Endodermal cell (in vitro differentiated cells): ENCODE measurements around the gene MRPS18A. TPM values are rescaled to one million over a fixed set of nuclear protein-coding genes. Genes with fewer than 3 reads are reported as not detected.
"Not testable (repeated sequence)": the region's sequence is repeated elsewhere in the genome, so short reads cannot be mapped to it uniquely, and the experiment has no call there.

Source experiments
- DNase-seq: peaks from one replicate; pipeline ENCODE4 v3.0.0-alpha.2; 2017
- H3K27ac ChIP-seq: 2 replicates; pipeline ENCODE4 v1.5.1; 2013; ENCODE audit warnings: mild to moderate bottlenecking, low read depth, low read length, moderate library complexity
- H3K27me3 ChIP-seq: 2 replicates; pipeline ENCODE4 v1.6.1; 2013; ENCODE audit warnings: mild to moderate bottlenecking, low read length, moderate library complexity; ENCODE audit not compliant: insufficient read depth, control insufficient read depth, poor library complexity, severe bottlenecking
- H3K36me3 ChIP-seq: 2 replicates; pipeline ENCODE4 v1.7.0; 2013; ENCODE audit warnings: mild to moderate bottlenecking, low read length, moderate library complexity; ENCODE audit not compliant: control insufficient read depth, insufficient read depth
- H3K4me1 ChIP-seq: one replicate; pipeline ENCODE4 v1.7.0; 2013; ENCODE audit warnings: low read length; ENCODE audit not compliant: control insufficient read depth, insufficient read depth
- H3K4me3 ChIP-seq: 2 replicates; pipeline ENCODE4 v1.5.1; 2013; ENCODE audit warnings: mild to moderate bottlenecking, low read length, moderate library complexity
- H3K9ac ChIP-seq: 2 replicates; pipeline ENCODE4 v1.6.1; 2013; ENCODE audit warnings: mild to moderate bottlenecking, low read length, moderate library complexity; ENCODE audit not compliant: poor library complexity, severe bottlenecking; ENCODE audit errors: extremely low read depth
- H3K9me3 ChIP-seq: 2 replicates; pipeline ENCODE4 v1.6.1; 2013; ENCODE audit warnings: mild to moderate bottlenecking, low read length, moderate library complexity; ENCODE audit not compliant: control insufficient read depth
- H3K27ac Mint-ChIP-seq: 2 replicates; pipeline ENCODE4 v1.8.0; 2020; ENCODE audit warnings: mixed read lengths
- H3K27me3 Mint-ChIP-seq: 2 replicates; pipeline ENCODE4 v1.8.0; 2021; ENCODE audit warnings: mild to moderate bottlenecking, mixed read lengths; ENCODE audit not compliant: insufficient read depth
- H3K36me3 Mint-ChIP-seq: 2 replicates; pipeline ENCODE4 v1.8.0; 2020; ENCODE audit warnings: low read depth, mixed read lengths
- H3K4me1 Mint-ChIP-seq: 2 replicates; pipeline ENCODE4 v1.8.0; 2020; ENCODE audit warnings: mixed read lengths
- H3K4me3 Mint-ChIP-seq: 2 replicates; pipeline ENCODE4 v1.8.0; 2020; ENCODE audit warnings: mild to moderate bottlenecking, moderate library complexity, mixed read lengths
- H3K9me3 Mint-ChIP-seq: 2 replicates; pipeline ENCODE4 v1.8.0; 2020; ENCODE audit warnings: mild to moderate bottlenecking, mixed read lengths
- CTCF ChIP-seq: fragments of 200-600 bp; sonication (generic); conservative IDR thresholded peaks from 2 replicates; pipeline ENCODE4 v1.5.0; 2021; ENCODE audit warnings: antibody characterized with exemption, mild to moderate bottlenecking
- WGBS, 2 experiments: methylation state at CpG; one replicate each; pipeline versions ENCODE4 v1.1.5 to v1.1.7; 2013; ENCODE audit warnings: missing lambda C conversion rate in 2 of 2, mixed read lengths in 1 of 2; ENCODE audit not compliant: insufficient coverage in 1 of 2, insufficient read length in 1 of 2; 5-methylcytosine and 5-hydroxymethylcytosine counted together
- total RNA-seq, 2 donors: library from RNA; stranded (reverse); fragmentation: NEBNext Ultra II Directional in 1 of 2; extraction: Animal tissue kit (Norgen Biotek cat#: 25700) in 1 of 2; gene quantifications; 2 replicates in 1 of 2; 3 replicates in 1 of 2; pipeline ENCODE4 v1.2.1, GENCODE V29; 2021

MRPS18A gene
- total RNA-seq, 2 donors from 2014 or later: 53.6 to 58.8 TPM

- H3K4me3 ChIP-seq: no peak overlapping the region
These were observed 20.1 kb downstream of the MRPS18A start for GRCh38 chr6:43667245-43668150.

GRCh38 chr6:43666196-43666920, 21.2 kb downstream of the MRPS18A start:
- Mint-ChIP-seq H3K4me3 (no peak overlapping the region), H3K4me1 (peaks cover 36% of the 10 kb centered on the region), H3K9me3 (peaks cover 5% of the 10 kb centered on the region), H3K36me3 (peaks cover 12% of the 10 kb centered on the region), H3K27ac (no peak overlapping the region), H3K27me3 (peaks cover 2% of the 10 kb centered on the region)
- Histone ChIP-seq H3K9ac (no peak overlapping the region), H3K36me3 (peaks cover 11% of the 10 kb centered on the region), H3K9me3 (no peaks in the 10 kb centered on the region), H3K4me3 (no peak overlapping the region), H3K27ac (no peak overlapping the region), H3K4me1 (peaks cover 18% of the 10 kb centered on the region), H3K27me3 (no peaks in the 10 kb centered on the region)
- no peak for DNase-seq
- no peak for TF ChIP-seq CTCF
- WGBS, 2 experiments: 77 to 86% methylated on average over 6 to 13 of the region's 13 CpGs

More at GRCh38 chr6:43667245-43668150, 20.1 kb downstream of the MRPS18A start:
- peaks cover 36% of the 10 kb centered on the region for H3K4me1 Mint-ChIP-seq
- H3K9me3 ChIP-seq: no peaks in the 10 kb centered on the region
- no peak overlapping the region for H3K9ac ChIP-seq
- H3K36me3 ChIP-seq: peaks cover 16% of the 10 kb centered on the region
- no peaks in the 10 kb centered on the region for H3K27me3 ChIP-seq
- peak overlapping the region; percentile 82 for H3K27ac Mint-ChIP-seq
- 0 to 18% methylated on average over 3 to 16 of the region's 16 CpGs for whole genome bisulfite sequencing, 2 experiments
- peaks cover 2% of the 10 kb centered on the region for H3K27me3 Mint-ChIP-seq
- TF ChIP-seq CTCF: peak; percentile 95
- H3K9me3 Mint-ChIP-seq: no peaks in the 10 kb centered on the region
- H3K4me1 ChIP-seq: peaks cover 18% of the 10 kb centered on the region
- H3K4me3 Mint-ChIP-seq: peak overlapping the region; percentile 37
- H3K27ac ChIP-seq: peak overlapping the region; percentile 26
- peaks cover 13% of the 10 kb centered on the region for H3K36me3 Mint-ChIP-seq
- DNase-seq: peak; percentile 98

GRCh38 chr6:43665376-43665775, 22.2 kb downstream of the MRPS18A start:
- Mint-ChIP-seq H3K4me1 (peaks cover 36% of the 10 kb centered on the region), H3K27me3 (peaks cover 2% of the 10 kb centered on the region), H3K4me3 (no peak overlapping the region), H3K9me3 (peaks cover 14% of the 10 kb centered on the region), H3K27ac (no peak overlapping the region), H3K36me3 (peaks cover 10% of the 10 kb centered on the region)
- Histone ChIP-seq H3K9me3 (peaks cover 8% of the 10 kb centered on the region), H3K36me3 (peaks cover 2% of the 10 kb centered on the region), H3K27me3 (no peaks in the 10 kb centered on the region), H3K4me3 (no peak overlapping the region), H3K27ac (no peak overlapping the region), H3K4me1 (peaks cover 18% of the 10 kb centered on the region), H3K9ac (no peak overlapping the region)
- no peak for TF ChIP-seq CTCF
- DNase-seq: no peak
- WGBS, 2 experiments: 84 to 89% methylated on average over 1 of the region's 1 CpG

GRCh38 chr6:43662948-43663347, 24.6 kb downstream of the MRPS18A start:
- Mint-ChIP-seq H3K9me3 (peaks cover 23% of the 10 kb centered on the region), H3K4me1 (peaks cover 15% of the 10 kb centered on the region), H3K36me3 (peaks cover 12% of the 10 kb centered on the region)
- not testable (repeated sequence) for H3K9ac ChIP-seq, H3K27ac ChIP-seq, H3K4me3 ChIP-seq, H3K27me3 Mint-ChIP-seq, H3K4me1 ChIP-seq, H3K27ac Mint-ChIP-seq, H3K9me3 ChIP-seq, H3K27me3 ChIP-seq, DNase-seq, H3K4me3 Mint-ChIP-seq, H3K36me3 ChIP-seq
- WGBS, 2 experiments: 87 to 98% methylated on average over 4 to 5 of the region's 5 CpGs
